Measurements from ENCODE around the gene PIGS.

The PIGS gene

GRCh38 chr17:28571361-28572122, at the start of gene PIGS:
TSS of gene PIGS (minus strand) at chr17:28571524. CDS start at chr17:28571496, 28 bp downstream.
- peak within 1 kb of the TSS; percentile 95 for H3K4me3 ChIP-seq (ENCODE audit: low read depth, low read length)
- TF ChIP-seq CTCF (IDR thresholded peaks at IDR 0.05; ENCODE audit: low read depth, low read length) = no peak

GRCh38 chr17:28620010-28620409, 48.7 kb upstream of the PIGS start:
- TF ChIP-seq CTCF (IDR thresholded peaks at IDR 0.05; ENCODE audit: low read depth, low read length) = no peak
- H3K4me3 ChIP-seq (ENCODE audit: low read depth, low read length) = no peak overlapping the region

GRCh38 chr17:28618464-28618863, 47.1 kb upstream of the PIGS start:
- H3K4me3 ChIP-seq (ENCODE audit: low read depth, low read length) = no peak overlapping the region
- TF ChIP-seq CTCF (IDR thresholded peaks at IDR 0.05; ENCODE audit: low read depth, low read length) = no peak

- H3K4me3 ChIP-seq (ENCODE audit: low read depth, low read length) = no peak overlapping the region
- TF ChIP-seq CTCF (IDR thresholded peaks at IDR 0.05; ENCODE audit: low read depth, low read length) = no peak
Observed at GRCh38 chr17:28616281-28616680, 45.0 kb upstream of the PIGS start.

GRCh38 chr17:28615260-28615940, 44.1 kb upstream of the PIGS start:
- H3K4me3 ChIP-seq (ENCODE audit: low read depth, low read length) = no peak overlapping the region
- TF ChIP-seq CTCF (IDR thresholded peaks at IDR 0.05; ENCODE audit: low read depth, low read length) = no peak

- no peak for TF ChIP-seq CTCF (IDR thresholded peaks at IDR 0.05; ENCODE audit: low read depth, low read length)
Observed at GRCh38 chr17:28613931-28614381, 42.6 kb upstream of the PIGS start, which contains the start of gene RSKR. TSS of gene RSKR (minus strand) at chr17:28614185. CDS start at chr17:28614161, 24 bp downstream.

More at GRCh38 chr17:28613931-28614381, 42.6 kb upstream of the PIGS start, which contains the start of gene RSKR:
- H3K4me3 ChIP-seq (ENCODE audit: low read depth, low read length) = no peak within 1 kb of the TSS
